LNCaP clone FGC (cell line): Measurements from ENCODE around the gene DUSP19.

Experiments used
- DNase-seq: peaks from one replicate; pipeline ENCODE4 v3.0.0-alpha.2; 2011; ENCODE audit warnings: low read depth
- H3K4me3 ChIP-seq: 2 replicates; pipeline ENCODE4 v1.5.1; 2011; ENCODE audit warnings: mild to moderate bottlenecking, low read depth, low read length, control low read depth
- CTCF ChIP-seq: IDR thresholded peaks from 2 replicates; pipeline ENCODE4 v1.5.1; 2012; ENCODE audit warnings: mild to moderate bottlenecking; ENCODE audit not compliant: control insufficient read depth, insufficient read depth; ENCODE audit errors: extremely low read depth

Gene DUSP19

GRCh38 chr2:183049420-183049819, 29.1 kb upstream of the DUSP19 start:
- no peak overlapping the region for H3K4me3 ChIP-seq
- DNase-seq: no peak
- TF ChIP-seq CTCF: no peak

- no peak for DNase-seq
- no peak for TF ChIP-seq CTCF
- H3K4me3 ChIP-seq: no peak overlapping the region
Measured at GRCh38 chr2:183057333-183057985, 21.1 kb upstream of the DUSP19 start.

- no peak for TF ChIP-seq CTCF
- no peak overlapping the region for H3K4me3 ChIP-seq
- DNase-seq: no peak
Measured at GRCh38 chr2:183059561-183059960, 19.0 kb upstream of the DUSP19 start.

GRCh38 chr2:183060571-183061231, 17.8 kb upstream of the DUSP19 start:
- no peak for DNase-seq
- TF ChIP-seq CTCF: no peak
- no peak overlapping the region for H3K4me3 ChIP-seq

GRCh38 chr2:183063083-183063482, 15.5 kb upstream of the DUSP19 start:
- H3K4me3 ChIP-seq: no peak overlapping the region
- DNase-seq: no peak
- no peak for TF ChIP-seq CTCF

- no peak overlapping the region for H3K4me3 ChIP-seq
- no peak for TF ChIP-seq CTCF
Measured at GRCh38 chr2:183068561-183068960, 10.0 kb upstream of the DUSP19 start.

GRCh38 chr2:183069174-183069573, 9.4 kb upstream of the DUSP19 start:
- TF ChIP-seq CTCF: no peak
- no peak overlapping the region for H3K4me3 ChIP-seq
- DNase-seq: no peak

More at GRCh38 chr2:183068561-183068960, 10.0 kb upstream of the DUSP19 start:
- DNase-seq: no peak
